Non-pigmented ciliary epithelial cell (primary cell): ENCODE results near the gene RBM46.

Source experiments
- DNase-seq: peaks from one replicate; pipeline ENCODE4 v3.0.0-alpha.2; 2010; ENCODE audit warnings: low read depth

Gene RBM46

GRCh38 chr4:154781126-154781982 is at the start of gene RBM46:
TSS of gene RBM46 (plus strand) at chr4:154781272. CDS start at chr4:154796753, 15,481 bp downstream.
- DNase-seq = no peak

- DNase-seq = no peak
Observed at GRCh38 chr4:154731756-154732155, 49.3 kb upstream of the RBM46 start.

- no peak for DNase-seq
Observed at GRCh38 chr4:154732669-154733068, 48.4 kb upstream of the RBM46 start.

GRCh38 chr4:154736770-154737169 is 44.3 kb upstream of the RBM46 start:
- no peak for DNase-seq

- DNase-seq = no peak
Observed at GRCh38 chr4:154738426-154738825, 42.6 kb upstream of the RBM46 start.

GRCh38 chr4:154739111-154739510 is 42.0 kb upstream of the RBM46 start:
- DNase-seq = no peak

GRCh38 chr4:154740462-154740861 is 40.6 kb upstream of the RBM46 start:
- no peak for DNase-seq

- no peak for DNase-seq
Observed at GRCh38 chr4:154741131-154741665, 39.9 kb upstream of the RBM46 start.

- no peak for DNase-seq
Observed at GRCh38 chr4:154741922-154742850, 38.9 kb upstream of the RBM46 start.

- DNase-seq = no peak
Observed at GRCh38 chr4:154743683-154744340, 37.3 kb upstream of the RBM46 start, which contains the start of gene LRAT. TSS of gene LRAT (plus strand) at chr4:154744000. CDS start at chr4:154744327, 327 bp downstream.

- DNase-seq = no peak
Observed at GRCh38 chr4:154744341-154744926, 36.6 kb upstream of the RBM46 start.

- no peak for DNase-seq
Observed at GRCh38 chr4:154757713-154758112, 23.4 kb upstream of the RBM46 start.

- no peak for DNase-seq
Observed at GRCh38 chr4:154760895-154761294, 20.2 kb upstream of the RBM46 start.

GRCh38 chr4:154778264-154778663 is 2.8 kb upstream of the RBM46 start:
- DNase-seq = no peak

GRCh38 chr4:154779362-154779947 is 1.6 kb upstream of the RBM46 start:
- DNase-seq = peak; percentile 15

GRCh38 chr4:154781983-154782293 is 866 bp downstream of the RBM46 start:
- DNase-seq = no peak

- no peak for DNase-seq
Observed at GRCh38 chr4:154807042-154807630, 26.1 kb downstream of the RBM46 start.

GRCh38 chr4:154818230-154818629 is 37.2 kb downstream of the RBM46 start:
- no peak for DNase-seq

- peak; percentile 42 for DNase-seq
Observed at GRCh38 chr4:154822775-154823174, 41.7 kb downstream of the RBM46 start.

- DNase-seq = no peak
Observed at GRCh38 chr4:154836030-154836429, 55.0 kb downstream of the RBM46 start.

- DNase-seq = no peak
Observed at GRCh38 chr4:154836513-154836912, 55.4 kb downstream of the RBM46 start.
